ENCODE results near the gene VAV3. TPM values are rescaled to one million over a fixed set of nuclear protein-coding genes. Genes with fewer than 3 reads are reported as not detected.
A peak's percentile ranks its signal among the peaks of the same experiment; 100 is the strongest.

Gene VAV3
- total RNA-seq, 5 donors from 2014 or later (not counting 1 experiment from before 2014, with no cell fraction given) = 3.7 to 13.4 (median 4.6) TPM

GRCh38 chr1:107870696-107871095 is 94.3 kb downstream of the VAV3 start:
- DNase-seq (no peak), ATAC-seq (replicated peaks in 1 of 4) (no peak)
- no peaks in the 10 kb centered on the region for H3K9me3 ChIP-seq
- CTCF ChIA-PET = no interaction called here
- Mint-ChIP-seq H3K36me3 (peaks cover 5% of the 10 kb centered on the region), H3K4me1 (peaks cover 8 to 36% (median 21%) of the 10 kb centered on the region in 3 donors), H3K27ac (no peak overlapping the region), H3K4me3 (no peak overlapping the region), H3K27me3 (no peaks in the 10 kb centered on the region), H3K9me3 (no peaks in the 10 kb centered on the region)
- H3K27ac ChIP-seq (ENCODE audit: low read length) = no peak overlapping the region
- no peaks in the 10 kb centered on the region for H3K27me3 ChIP-seq (replicated peaks in 1 of 2; ENCODE audit: control insufficient read depth in 2 of 2, extremely low read depth in 1 of 2, insufficient read depth in 2 of 2, low read length in 1 of 2)
- H3K4me3 ChIP-seq (ENCODE audit: control insufficient read depth in 1 of 2, extremely low read depth in 1 of 2, low read length in 1 of 2) = no peak overlapping the region
- 88% methylated on average over 2 of the region's 3 CpGs for WGBS (ENCODE audit: insufficient coverage)
- POLR2A ChIA-PET = interaction anchor here in 1 of 2 donors (0.6 kb wide), 1 partner anchor 27 kb away, joined by 3 read pairs; no protein-coding TSS in a partner anchor
- peaks cover 2 to 10% of the 10 kb centered on the region in 2 experiments for H3K4me1 ChIP-seq (ENCODE audit: control insufficient read depth in 1 of 2, extremely low read depth in 1 of 2, insufficient read depth in 2 of 2, low read length in 2 of 2)
- no peaks in the 10 kb centered on the region for H3K36me3 ChIP-seq (ENCODE audit: control insufficient read depth in 2 of 2, extremely low read depth in 1 of 2, insufficient read depth in 1 of 2, low read length in 1 of 2)

DNA sequence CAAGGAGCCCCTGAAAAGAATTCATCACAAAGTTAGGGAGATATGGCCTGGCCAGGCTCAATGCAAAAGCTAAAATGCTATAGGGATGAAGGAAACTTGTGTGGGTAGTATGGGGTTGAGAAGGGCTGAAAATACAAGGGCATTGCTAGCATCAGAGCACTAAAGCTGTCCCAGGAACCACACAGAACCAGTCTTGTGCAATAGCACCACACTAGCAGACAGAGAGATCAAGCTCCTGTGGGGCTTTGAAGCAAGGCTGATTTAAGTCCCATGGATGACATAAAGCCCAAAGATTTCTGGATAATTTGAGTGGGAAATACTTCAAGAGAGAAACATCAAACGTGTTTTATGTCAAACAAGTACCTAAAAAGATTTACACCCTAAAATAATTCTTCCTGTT is 97.1 kb downstream of the VAV3 start:
- Mint-ChIP-seq H3K27me3 (no peaks in the 10 kb centered on the region), H3K9me3 (no peaks in the 10 kb centered on the region), H3K4me1 (peaks cover 19 to 35% (median 26%) of the 10 kb centered on the region in 3 donors), H3K4me3 (no peak overlapping the region), H3K36me3 (no peaks in the 10 kb centered on the region), H3K27ac (no peak overlapping the region)
- no peak for DNase-seq
- H3K27me3 ChIP-seq (replicated peaks in 1 of 2; ENCODE audit: control insufficient read depth in 2 of 2, extremely low read depth in 1 of 2, insufficient read depth in 2 of 2, low read length in 1 of 2) = no peaks in the 10 kb centered on the region
- H3K4me3 ChIP-seq (ENCODE audit: control insufficient read depth in 1 of 2, extremely low read depth in 1 of 2, low read length in 1 of 2) = no peak overlapping the region
- no CpG with 5 or more reads among the region's 1 CpG for WGBS (ENCODE audit: insufficient coverage)
- H3K36me3 ChIP-seq (ENCODE audit: control insufficient read depth in 2 of 2, extremely low read depth in 1 of 2, insufficient read depth in 1 of 2, low read length in 1 of 2) = no peaks in the 10 kb centered on the region
- H3K27ac ChIP-seq (ENCODE audit: low read length) = no peak overlapping the region
- no peak for ATAC-seq (replicated peaks in 1 of 4)
- ChIA-PET CTCF (no interaction called here), POLR2A (no interaction called here)
- peaks cover 11 to 16% of the 10 kb centered on the region in 2 experiments for H3K4me1 ChIP-seq (ENCODE audit: control insufficient read depth in 1 of 2, extremely low read depth in 1 of 2, insufficient read depth in 2 of 2, low read length in 2 of 2)
- H3K9me3 ChIP-seq = no peaks in the 10 kb centered on the region

DNA sequence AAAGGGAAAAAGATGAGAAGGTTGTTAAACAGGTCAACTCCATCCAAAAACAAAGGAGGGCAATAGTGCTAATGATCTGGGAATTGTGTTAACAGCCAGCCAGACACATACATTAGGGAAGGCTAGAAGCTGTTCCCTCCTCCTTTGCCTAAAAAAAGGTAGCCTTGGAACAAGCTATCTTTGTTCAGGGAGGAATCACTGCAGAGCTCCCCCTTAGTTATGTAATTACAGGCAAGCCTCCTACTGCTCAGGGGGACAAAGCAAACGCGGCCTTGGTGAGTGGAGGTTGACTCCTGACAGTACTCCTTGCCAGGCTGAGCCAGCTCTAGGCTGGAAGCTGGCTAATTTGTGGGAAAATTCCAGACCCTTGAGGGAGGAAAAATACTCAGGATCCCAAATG is 97.6 kb downstream of the VAV3 start:
- no peak for DNase-seq
- no peaks in the 10 kb centered on the region for H3K36me3 Mint-ChIP-seq
- CTCF ChIA-PET = no interaction called here
- Histone ChIP-seq H3K4me3 (ENCODE audit: control insufficient read depth in 1 of 2, extremely low read depth in 1 of 2, low read length in 1 of 2) (no peak overlapping the region), H3K4me1 (ENCODE audit: control insufficient read depth in 1 of 2, extremely low read depth in 1 of 2, insufficient read depth in 2 of 2, low read length in 2 of 2) (peaks cover 11 to 16% of the 10 kb centered on the region in 2 experiments), H3K9me3 (no peaks in the 10 kb centered on the region), H3K27me3 (replicated peaks in 1 of 2; ENCODE audit: control insufficient read depth in 2 of 2, extremely low read depth in 1 of 2, insufficient read depth in 2 of 2, low read length in 1 of 2) (no peaks in the 10 kb centered on the region), H3K36me3 (ENCODE audit: control insufficient read depth in 2 of 2, extremely low read depth in 1 of 2, insufficient read depth in 1 of 2, low read length in 1 of 2) (no peaks in the 10 kb centered on the region), H3K27ac (ENCODE audit: low read length) (no peak overlapping the region)
- no peak for ATAC-seq (replicated peaks in 1 of 4)
- POLR2A ChIA-PET = no interaction called here
- WGBS (ENCODE audit: insufficient coverage) = no CpG with 5 or more reads among the region's 2 CpGs
- H3K4me1 Mint-ChIP-seq = peaks cover 19 to 35% (median 29%) of the 10 kb centered on the region in 3 donors
- H3K9me3 Mint-ChIP-seq = no peaks in the 10 kb centered on the region
- H3K27ac Mint-ChIP-seq = no peak overlapping the region
- no peak overlapping the region for H3K4me3 Mint-ChIP-seq
- no peaks in the 10 kb centered on the region for H3K27me3 Mint-ChIP-seq

- no peak overlapping the region for H3K27ac Mint-ChIP-seq
- peaks cover 15 to 16% of the 10 kb centered on the region in 2 experiments for H3K4me1 ChIP-seq (ENCODE audit: control insufficient read depth in 1 of 2, extremely low read depth in 1 of 2, insufficient read depth in 2 of 2, low read length in 2 of 2)
- peaks cover 0 to 4% (median 3%) of the 10 kb centered on the region in 3 donors for H3K9me3 Mint-ChIP-seq
- no peak overlapping the region for H3K4me3 Mint-ChIP-seq
- no peaks in the 10 kb centered on the region for H3K27me3 Mint-ChIP-seq
- peaks cover 2% of the 10 kb centered on the region for H3K9me3 ChIP-seq
- ChIA-PET POLR2A (no interaction called here), CTCF (no interaction called here)
- H3K27me3 ChIP-seq (replicated peaks in 1 of 2; ENCODE audit: control insufficient read depth in 2 of 2, extremely low read depth in 1 of 2, insufficient read depth in 2 of 2, low read length in 1 of 2) = no peaks in the 10 kb centered on the region
- ATAC-seq (replicated peaks in 1 of 4) = no peak
- no peaks in the 10 kb centered on the region for H3K36me3 Mint-ChIP-seq
- H3K36me3 ChIP-seq (ENCODE audit: control insufficient read depth in 2 of 2, extremely low read depth in 1 of 2, insufficient read depth in 1 of 2, low read length in 1 of 2) = no peaks in the 10 kb centered on the region
- H3K4me3 ChIP-seq (ENCODE audit: control insufficient read depth in 1 of 2, extremely low read depth in 1 of 2, low read length in 1 of 2) = no peak overlapping the region
- DNase-seq = no peak
- H3K4me1 Mint-ChIP-seq = peaks cover 23 to 35% (median 34%) of the 10 kb centered on the region in 3 donors
- H3K27ac ChIP-seq (ENCODE audit: low read length) = no peak overlapping the region
These were observed 98.1 kb downstream of the VAV3 start for GRCh38 chr1:107866870-107867269.

- no peak overlapping the region for H3K27ac Mint-ChIP-seq
- no peaks in the 10 kb centered on the region for H3K36me3 ChIP-seq (ENCODE audit: control insufficient read depth in 2 of 2, extremely low read depth in 1 of 2, insufficient read depth in 1 of 2, low read length in 1 of 2)
- H3K27me3 ChIP-seq (replicated peaks in 1 of 2; ENCODE audit: control insufficient read depth in 2 of 2, extremely low read depth in 1 of 2, insufficient read depth in 2 of 2, low read length in 1 of 2) = no peaks in the 10 kb centered on the region
- H3K27me3 Mint-ChIP-seq = no peaks in the 10 kb centered on the region
- no peak overlapping the region for H3K4me3 ChIP-seq (ENCODE audit: control insufficient read depth in 1 of 2, extremely low read depth in 1 of 2, low read length in 1 of 2)
- peaks cover 6% of the 10 kb centered on the region for H3K36me3 Mint-ChIP-seq
- H3K9me3 Mint-ChIP-seq = peaks cover 2 to 11% (median 4%) of the 10 kb centered on the region in 3 donors
- H3K4me1 Mint-ChIP-seq = peaks cover 21 to 28% (median 27%) of the 10 kb centered on the region in 3 donors
- H3K9me3 ChIP-seq = peaks cover 2% of the 10 kb centered on the region
- no CpG with 5 or more reads among the region's 1 CpG for WGBS (ENCODE audit: insufficient coverage)
- ATAC-seq (replicated peaks in 1 of 4) (no peak), DNase-seq (no peak)
- H3K27ac ChIP-seq (ENCODE audit: low read length) = no peak overlapping the region
- ChIA-PET CTCF (no interaction called here), POLR2A (no interaction called here)
- no peak overlapping the region for H3K4me3 Mint-ChIP-seq
- peaks cover 6 to 15% of the 10 kb centered on the region in 2 experiments for H3K4me1 ChIP-seq (ENCODE audit: control insufficient read depth in 1 of 2, extremely low read depth in 1 of 2, insufficient read depth in 2 of 2, low read length in 2 of 2)
These were observed 99.4 kb downstream of the VAV3 start for GRCh38 chr1:107865627-107866026.

- Mint-ChIP-seq H3K27me3 (no peaks in the 10 kb centered on the region), H3K4me3 (no peak overlapping the region), H3K27ac (no peak overlapping the region), H3K36me3 (peaks cover 6% of the 10 kb centered on the region), H3K4me1 (peaks cover 21 to 24% (median 22%) of the 10 kb centered on the region in 3 donors), H3K9me3 (peaks cover 2 to 11% (median 4%) of the 10 kb centered on the region in 3 donors)
- WGBS (ENCODE audit: insufficient coverage) = no CpG with 5 or more reads among the region's 4 CpGs
- H3K27ac ChIP-seq (ENCODE audit: low read length) = no peak overlapping the region
- no peak overlapping the region for H3K4me3 ChIP-seq (ENCODE audit: control insufficient read depth in 1 of 2, extremely low read depth in 1 of 2, low read length in 1 of 2)
- ATAC-seq (replicated peaks in 1 of 4) = no peak
- H3K36me3 ChIP-seq (ENCODE audit: control insufficient read depth in 2 of 2, extremely low read depth in 1 of 2, insufficient read depth in 1 of 2, low read length in 1 of 2) = no peaks in the 10 kb centered on the region
- ChIA-PET POLR2A (interaction anchor here in 1 of 2 donors (0.5 kb wide), 1 partner anchor 13 kb away, joined by 4 read pairs; no protein-coding TSS in a partner anchor), CTCF (no interaction called here)
- H3K27me3 ChIP-seq (replicated peaks in 1 of 2; ENCODE audit: control insufficient read depth in 2 of 2, extremely low read depth in 1 of 2, insufficient read depth in 2 of 2, low read length in 1 of 2) = no peaks in the 10 kb centered on the region
- peaks cover 2% of the 10 kb centered on the region for H3K9me3 ChIP-seq
- peaks cover 6 to 15% of the 10 kb centered on the region in 2 experiments for H3K4me1 ChIP-seq (ENCODE audit: control insufficient read depth in 1 of 2, extremely low read depth in 1 of 2, insufficient read depth in 2 of 2, low read length in 2 of 2)
- no peak for DNase-seq
These were observed 101.6 kb downstream of the VAV3 start for GRCh38 chr1:107863342-107863741.

DNA sequence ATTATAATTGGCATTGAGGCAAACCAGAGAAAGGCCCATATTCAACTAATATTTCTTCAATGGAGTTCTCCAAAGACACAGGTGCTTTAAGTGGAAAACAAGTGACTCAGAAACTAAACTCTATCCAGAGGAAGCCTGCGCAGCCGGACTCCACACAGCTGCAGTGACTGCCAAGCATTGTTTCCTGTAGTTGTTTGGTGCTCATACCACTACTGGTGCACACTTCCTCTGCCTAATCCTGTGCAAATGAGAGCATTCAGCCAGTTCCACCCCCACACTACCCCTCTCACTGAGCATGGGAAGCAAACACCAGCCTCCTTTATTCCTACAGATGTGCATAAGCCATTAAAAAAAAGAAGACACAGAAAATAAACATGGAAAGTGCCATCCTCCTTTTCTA is 102.9 kb downstream of the VAV3 start:
- peak overlapping the region in 1 of 2 donors; percentile 16 for H3K27ac Mint-ChIP-seq
- no peak overlapping the region for H3K4me3 Mint-ChIP-seq
- H3K36me3 Mint-ChIP-seq = peaks cover 6% of the 10 kb centered on the region
- H3K36me3 ChIP-seq (ENCODE audit: control insufficient read depth in 2 of 2, extremely low read depth in 1 of 2, insufficient read depth in 1 of 2, low read length in 1 of 2) = no peaks in the 10 kb centered on the region
- peaks cover 6 to 15% of the 10 kb centered on the region in 2 experiments for H3K4me1 ChIP-seq (ENCODE audit: control insufficient read depth in 1 of 2, extremely low read depth in 1 of 2, insufficient read depth in 2 of 2, low read length in 2 of 2)
- ChIA-PET POLR2A (no interaction called here), CTCF (no interaction called here)
- H3K27ac ChIP-seq (ENCODE audit: low read length) = no peak overlapping the region
- peaks cover 19 to 22% (median 21%) of the 10 kb centered on the region in 3 donors for H3K4me1 Mint-ChIP-seq
- DNase-seq (no peak), ATAC-seq (replicated peaks in 1 of 4) (no peak)
- peaks cover 2 to 11% (median 4%) of the 10 kb centered on the region in 3 donors for H3K9me3 Mint-ChIP-seq
- 50% methylated on average over 2 of the region's 2 CpGs for WGBS (ENCODE audit: insufficient coverage)
- no peaks in the 10 kb centered on the region for H3K27me3 ChIP-seq (replicated peaks in 1 of 2; ENCODE audit: control insufficient read depth in 2 of 2, extremely low read depth in 1 of 2, insufficient read depth in 2 of 2, low read length in 1 of 2)
- H3K27me3 Mint-ChIP-seq = no peaks in the 10 kb centered on the region
- peaks cover 2% of the 10 kb centered on the region for H3K9me3 ChIP-seq
- peak overlapping the region in 1 of 2 donors; percentile 7 for H3K4me3 ChIP-seq (ENCODE audit: control insufficient read depth in 1 of 2, extremely low read depth in 1 of 2, low read length in 1 of 2)

All from T-cell (primary cell).